ENCODE data around the gene RICTOR.
"Not testable (repeated sequence)": the region's sequence is repeated elsewhere in the genome, so short reads cannot be mapped to it uniquely, and the experiment has no call there.

RICTOR gene

GRCh38 chr5:39058178-39058921 is 15.8 kb downstream of the RICTOR start:
- Mint-ChIP-seq H3K4me3 (peak overlapping the region; percentile 57), H3K4me1 (peaks cover 29% of the 10 kb centered on the region), H3K36me3 (peaks cover 11% of the 10 kb centered on the region), H3K27ac (peak overlapping the region; percentile 3), H3K9me3 (no peaks in the 10 kb centered on the region), H3K27me3 (no peaks in the 10 kb centered on the region)
- CTCF ChIA-PET: interaction anchor here (1.5 kb wide), 1 partner anchor 23 kb away, joined by 4 read pairs; no protein-coding TSS in a partner anchor
- no peak for DNase-seq

GRCh38 chr5:39057734-39058133 is 16.5 kb downstream of the RICTOR start:
- peak overlapping the region; percentile 57 for H3K4me3 Mint-ChIP-seq
- H3K27ac Mint-ChIP-seq: peak overlapping the region; percentile 3
- H3K27me3 Mint-ChIP-seq: no peaks in the 10 kb centered on the region
- H3K36me3 Mint-ChIP-seq: peaks cover 11% of the 10 kb centered on the region
- peaks cover 25% of the 10 kb centered on the region for H3K4me1 Mint-ChIP-seq
- H3K9me3 Mint-ChIP-seq: no peaks in the 10 kb centered on the region
- DNase-seq: no peak
- CTCF ChIA-PET: interaction anchor here (1.5 kb wide), 1 partner anchor 23 kb away, joined by 4 read pairs; no protein-coding TSS in a partner anchor

GRCh38 chr5:39055768-39056398 is 18.3 kb downstream of the RICTOR start:
- Mint-ChIP-seq H3K9me3 (no peaks in the 10 kb centered on the region), H3K4me1 (peaks cover 23% of the 10 kb centered on the region), H3K27ac (no peak overlapping the region), H3K4me3 (no peak overlapping the region), H3K27me3 (no peaks in the 10 kb centered on the region), H3K36me3 (peaks cover 10% of the 10 kb centered on the region)
- CTCF ChIA-PET: no interaction called here
- DNase-seq: no peak

- DNase-seq: no peak
These were observed 19.0 kb downstream of the RICTOR start for GRCh38 chr5:39055027-39055767.

GRCh38 chr5:39053189-39053588 is 21.0 kb downstream of the RICTOR start:
- CTCF ChIA-PET: no interaction called here
- Mint-ChIP-seq H3K4me1 (peaks cover 8% of the 10 kb centered on the region), H3K4me3 (no peak overlapping the region), H3K27ac (no peak overlapping the region), H3K27me3 (no peaks in the 10 kb centered on the region), H3K9me3 (no peaks in the 10 kb centered on the region), H3K36me3 (peaks cover 14% of the 10 kb centered on the region)
- no peak for DNase-seq

More at GRCh38 chr5:39055027-39055767, 19.0 kb downstream of the RICTOR start:
- Mint-ChIP-seq H3K27me3 (no peaks in the 10 kb centered on the region), H3K4me1 (peaks cover 22% of the 10 kb centered on the region), H3K4me3 (no peak overlapping the region), H3K36me3 (peaks cover 7% of the 10 kb centered on the region), H3K27ac (no peak overlapping the region), H3K9me3 (no peaks in the 10 kb centered on the region)
- CTCF ChIA-PET: no interaction called here

- H3K27me3 Mint-ChIP-seq: no peaks in the 10 kb centered on the region
- H3K27ac Mint-ChIP-seq: no peak overlapping the region
- CTCF ChIA-PET: no interaction called here
- no peaks in the 10 kb centered on the region for H3K9me3 Mint-ChIP-seq
- peaks cover 2% of the 10 kb centered on the region for H3K4me1 Mint-ChIP-seq
- H3K36me3 Mint-ChIP-seq: peaks cover 17% of the 10 kb centered on the region
- no peak for DNase-seq
- no peak overlapping the region for H3K4me3 Mint-ChIP-seq
These were observed 22.1 kb downstream of the RICTOR start for GRCh38 chr5:39052141-39052540.

GRCh38 chr5:39049315-39049714 is 24.9 kb downstream of the RICTOR start:
- H3K4me1 Mint-ChIP-seq: peaks cover 2% of the 10 kb centered on the region

GRCh38 chr5:39040875-39041274 is 33.3 kb downstream of the RICTOR start:
- Mint-ChIP-seq H3K9me3 (peaks cover 6% of the 10 kb centered on the region), H3K4me1 (peaks cover 5% of the 10 kb centered on the region), H3K27ac (no peak overlapping the region), H3K4me3 (no peak overlapping the region), H3K27me3 (no peaks in the 10 kb centered on the region), H3K36me3 (peaks cover 39% of the 10 kb centered on the region)
- no peak for DNase-seq
- CTCF ChIA-PET: no interaction called here

More at GRCh38 chr5:39049315-39049714, 24.9 kb downstream of the RICTOR start:
- DNase-seq: no peak
- H3K27me3 Mint-ChIP-seq: no peaks in the 10 kb centered on the region
- peaks cover 15% of the 10 kb centered on the region for H3K36me3 Mint-ChIP-seq
- H3K27ac Mint-ChIP-seq: no peak overlapping the region
- H3K4me3 Mint-ChIP-seq: no peak overlapping the region
- CTCF ChIA-PET: no interaction called here
- no peaks in the 10 kb centered on the region for H3K9me3 Mint-ChIP-seq

GRCh38 chr5:39034493-39034892 is 39.7 kb downstream of the RICTOR start:
- H3K27me3 Mint-ChIP-seq, CTCF ChIA-PET, H3K9me3 Mint-ChIP-seq, H3K4me3 Mint-ChIP-seq, DNase-seq, H3K27ac Mint-ChIP-seq, H3K4me1 Mint-ChIP-seq: not testable (repeated sequence)
- peaks cover 42% of the 10 kb centered on the region for H3K36me3 Mint-ChIP-seq

- DNase-seq: no peak
- H3K27me3 Mint-ChIP-seq: no peaks in the 10 kb centered on the region
- H3K4me1 Mint-ChIP-seq: peaks cover 4% of the 10 kb centered on the region
- H3K4me3 Mint-ChIP-seq: no peak overlapping the region
- peaks cover 13% of the 10 kb centered on the region for H3K9me3 Mint-ChIP-seq
- peaks cover 49% of the 10 kb centered on the region for H3K36me3 Mint-ChIP-seq
- no peak overlapping the region for H3K27ac Mint-ChIP-seq
- CTCF ChIA-PET: no interaction called here
These were observed 43.2 kb downstream of the RICTOR start for GRCh38 chr5:39031041-39031440.

GRCh38 chr5:39025456-39025855 is 48.7 kb downstream of the RICTOR start:
- Mint-ChIP-seq H3K27ac (no peak overlapping the region), H3K9me3 (peaks cover 7% of the 10 kb centered on the region), H3K27me3 (no peaks in the 10 kb centered on the region), H3K36me3 (peaks cover 44% of the 10 kb centered on the region), H3K4me1 (peaks cover 11% of the 10 kb centered on the region), H3K4me3 (no peak overlapping the region)
- CTCF ChIA-PET: no interaction called here
- DNase-seq: no peak

- Mint-ChIP-seq H3K36me3 (peaks cover 43% of the 10 kb centered on the region), H3K4me3 (no peak overlapping the region), H3K9me3 (peaks cover 7% of the 10 kb centered on the region), H3K27ac (no peak overlapping the region), H3K27me3 (no peaks in the 10 kb centered on the region), H3K4me1 (peaks cover 11% of the 10 kb centered on the region)
- CTCF ChIA-PET: no interaction called here
- no peak for DNase-seq
These were observed 49.3 kb downstream of the RICTOR start for GRCh38 chr5:39024884-39025283.

GRCh38 chr5:39024005-39024404 is 50.2 kb downstream of the RICTOR start:
- Mint-ChIP-seq H3K4me3 (no peak overlapping the region), H3K9me3 (peaks cover 7% of the 10 kb centered on the region), H3K36me3 (peaks cover 50% of the 10 kb centered on the region), H3K27ac (no peak overlapping the region), H3K27me3 (no peaks in the 10 kb centered on the region), H3K4me1 (peaks cover 11% of the 10 kb centered on the region)
- CTCF ChIA-PET: no interaction called here
- DNase-seq: no peak

- Mint-ChIP-seq H3K36me3 (peaks cover 51% of the 10 kb centered on the region), H3K9me3 (peaks cover 4% of the 10 kb centered on the region), H3K27me3 (no peaks in the 10 kb centered on the region), H3K4me3 (no peak overlapping the region), H3K4me1 (peaks cover 11% of the 10 kb centered on the region), H3K27ac (no peak overlapping the region)
- CTCF ChIA-PET: no interaction called here
- DNase-seq: no peak
These were observed 51.1 kb downstream of the RICTOR start for GRCh38 chr5:39023121-39023520.
